GM12891 (cell line): Measurements from ENCODE around the gene METTL15.

Experiments
- POLR2A ChIP-seq: IDR thresholded peaks from 2 replicates; pipeline ENCODE4 v1.6.1; 2011; ENCODE audit warnings: low read depth, low read length, control low read depth
- POLR2AphosphoS5 ChIP-seq: IDR thresholded peaks from 2 replicates; pipeline ENCODE4 v1.6.1; 2011; ENCODE audit warnings: low read depth, low read length, control low read depth
- POU2F2 ChIP-seq: IDR thresholded peaks from 2 replicates; pipeline ENCODE4 v1.6.1; 2011; ENCODE audit warnings: low read depth, mild to moderate bottlenecking, control low read depth, low read length, moderate library complexity
- TAF1 ChIP-seq: IDR thresholded peaks from 2 replicates; pipeline ENCODE4 v1.6.1; 2011; ENCODE audit warnings: low read depth, low read length, control low read depth

DNA sequence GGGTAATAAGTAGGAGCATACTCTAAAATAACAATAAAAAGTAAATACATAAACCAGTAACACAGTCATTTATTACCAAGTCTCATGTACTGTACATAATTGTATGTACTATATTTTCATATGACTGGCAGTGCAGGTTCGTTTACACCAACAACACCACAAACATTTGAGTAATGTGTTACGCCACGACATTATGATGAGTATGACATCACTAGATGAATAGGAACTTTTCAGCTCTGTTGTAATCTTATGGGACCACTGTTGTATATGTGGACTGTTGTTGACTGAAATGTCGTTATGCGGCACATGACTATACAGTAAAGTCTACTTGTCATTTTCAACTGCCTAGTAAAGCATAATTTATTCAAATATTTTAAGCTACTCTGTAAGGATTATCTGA, 18.8 kb upstream of the METTL15 start:
- no peak for TF ChIP-seq POLR2A
- TF ChIP-seq POLR2AphosphoS5 = no peak
- no peak for TF ChIP-seq TAF1
- no peak for TF ChIP-seq POU2F2
